Measurements from ENCODE around the gene KCNMB2. TPM values are rescaled to one million over a fixed set of nuclear protein-coding genes. Genes with fewer than 3 reads are reported as not detected.

KCNMB2 gene
- total RNA-seq, 1 donor from 2014 or later = 0.56 TPM

DNA sequence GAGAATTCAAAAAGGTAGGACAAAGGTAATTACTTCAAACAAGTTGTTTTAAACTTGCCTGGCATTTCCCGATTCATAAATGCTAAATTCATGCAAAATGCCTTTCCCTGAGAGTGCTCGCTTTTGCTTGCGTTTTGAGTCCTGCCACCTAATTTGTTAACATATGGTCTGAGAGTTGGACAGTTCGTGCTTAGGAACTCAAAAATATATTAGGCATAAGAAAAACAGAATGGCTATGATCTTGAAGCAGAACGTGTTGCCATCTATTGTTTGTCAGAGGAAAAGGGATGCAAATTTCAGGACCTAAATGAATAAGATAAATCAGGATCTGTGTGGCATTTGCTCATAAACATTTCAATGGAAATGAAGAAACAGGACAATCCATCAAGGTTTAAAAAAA lies 339.6 kb downstream of the KCNMB2 start:
- no peak for ATAC-seq
- TF ChIP-seq, protein P1, sequence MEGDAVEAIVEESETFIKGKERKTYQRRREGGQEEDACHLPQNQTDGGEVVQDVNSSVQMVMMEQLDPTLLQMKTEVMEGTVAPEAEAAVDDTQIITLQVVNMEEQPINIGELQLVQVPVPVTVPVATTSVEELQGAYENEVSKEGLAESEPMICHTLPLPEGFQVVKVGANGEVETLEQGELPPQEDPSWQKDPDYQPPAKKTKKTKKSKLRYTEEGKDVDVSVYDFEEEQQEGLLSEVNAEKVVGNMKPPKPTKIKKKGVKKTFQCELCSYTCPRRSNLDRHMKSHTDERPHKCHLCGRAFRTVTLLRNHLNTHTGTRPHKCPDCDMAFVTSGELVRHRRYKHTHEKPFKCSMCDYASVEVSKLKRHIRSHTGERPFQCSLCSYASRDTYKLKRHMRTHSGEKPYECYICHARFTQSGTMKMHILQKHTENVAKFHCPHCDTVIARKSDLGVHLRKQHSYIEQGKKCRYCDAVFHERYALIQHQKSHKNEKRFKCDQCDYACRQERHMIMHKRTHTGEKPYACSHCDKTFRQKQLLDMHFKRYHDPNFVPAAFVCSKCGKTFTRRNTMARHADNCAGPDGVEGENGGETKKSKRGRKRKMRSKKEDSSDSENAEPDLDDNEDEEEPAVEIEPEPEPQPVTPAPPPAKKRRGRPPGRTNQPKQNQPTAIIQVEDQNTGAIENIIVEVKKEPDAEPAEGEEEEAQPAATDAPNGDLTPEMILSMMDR (IDR thresholded peaks at IDR 0.05) = no peak
- intact Hi-C loops (cut with DNase I) = no loop called here
- no peak overlapping the region for H3K4me3 ChIP-seq
- no peak for DNase-seq
- no peaks in the 10 kb centered on the region for H3K4me1 ChIP-seq
- no peak overlapping the region for H3K27ac ChIP-seq
- no peaks in the 10 kb centered on the region for H3K36me3 ChIP-seq
- H3K9me3 ChIP-seq = no peaks in the 10 kb centered on the region
- no peaks in the 10 kb centered on the region for H3K27me3 ChIP-seq (ENCODE audit: low read depth)

DNA sequence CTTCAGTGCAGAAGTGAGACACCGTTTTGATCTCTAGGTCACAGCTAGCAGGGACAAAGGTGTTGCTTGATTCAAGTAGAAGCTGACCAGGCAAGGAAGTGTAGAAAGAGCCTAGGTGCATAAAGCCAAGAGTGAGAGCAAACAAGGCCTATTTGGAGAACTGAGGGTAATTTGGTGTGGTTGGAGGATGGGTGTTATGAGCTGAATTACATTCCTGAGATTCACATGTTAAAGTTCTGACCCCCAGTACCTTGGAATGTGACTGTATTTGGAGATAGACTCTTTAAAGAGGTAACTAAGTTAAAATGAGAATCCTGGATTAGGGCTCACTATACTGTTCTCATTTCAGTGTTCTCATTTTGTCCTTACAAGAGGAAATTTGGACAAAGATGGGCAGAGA lies 344.0 kb downstream of the KCNMB2 start:
- no peak overlapping the region for H3K4me3 ChIP-seq
- intact Hi-C loops (cut with DNase I) = no loop called here
- no peaks in the 10 kb centered on the region for H3K9me3 ChIP-seq
- no peaks in the 10 kb centered on the region for H3K36me3 ChIP-seq
- ATAC-seq (no peak), DNase-seq (no peak)
- TF ChIP-seq, protein P1 (IDR thresholded peaks at IDR 0.05) = no peak
- no peaks in the 10 kb centered on the region for H3K27me3 ChIP-seq (ENCODE audit: low read depth)
- H3K27ac ChIP-seq = no peak overlapping the region
- H3K4me1 ChIP-seq = no peaks in the 10 kb centered on the region

Data from lower lobe of right lung (tissue), 2 donors.